Stimulated activated CD4-positive, alpha-beta T cell treated with anti-CD3 and anti-CD28 coated beads, Interleukin-4, amount 100 ng/mL, for 48 hours (primary cell): Measurements from ENCODE around the gene RBP3.
"Not testable (repeated sequence)": the region's sequence is repeated elsewhere in the genome, so short reads cannot be mapped to it uniquely, and the experiment has no call there.

Experiments
- DNase-seq, 2 donors: peaks; one replicate each; pipeline ENCODE4 v3.0.0-alpha.2; 2020; ENCODE audit warnings: low read depth in 2 of 2

RBP3 gene

GRCh38 chr10:47372726-47373125 lies 24.6 kb downstream of the RBP3 start:
- DNase-seq, result no peak

- DNase-seq, result no peak
These were observed 26.7 kb downstream of the RBP3 start for GRCh38 chr10:47374611-47375536.

GRCh38 chr10:47376522-47377220 lies 28.5 kb downstream of the RBP3 start:
- DNase-seq, result no peak

GRCh38 chr10:47378183-47378510 lies 30.0 kb downstream of the RBP3 start:
- DNase-seq, result no peak

DNA sequence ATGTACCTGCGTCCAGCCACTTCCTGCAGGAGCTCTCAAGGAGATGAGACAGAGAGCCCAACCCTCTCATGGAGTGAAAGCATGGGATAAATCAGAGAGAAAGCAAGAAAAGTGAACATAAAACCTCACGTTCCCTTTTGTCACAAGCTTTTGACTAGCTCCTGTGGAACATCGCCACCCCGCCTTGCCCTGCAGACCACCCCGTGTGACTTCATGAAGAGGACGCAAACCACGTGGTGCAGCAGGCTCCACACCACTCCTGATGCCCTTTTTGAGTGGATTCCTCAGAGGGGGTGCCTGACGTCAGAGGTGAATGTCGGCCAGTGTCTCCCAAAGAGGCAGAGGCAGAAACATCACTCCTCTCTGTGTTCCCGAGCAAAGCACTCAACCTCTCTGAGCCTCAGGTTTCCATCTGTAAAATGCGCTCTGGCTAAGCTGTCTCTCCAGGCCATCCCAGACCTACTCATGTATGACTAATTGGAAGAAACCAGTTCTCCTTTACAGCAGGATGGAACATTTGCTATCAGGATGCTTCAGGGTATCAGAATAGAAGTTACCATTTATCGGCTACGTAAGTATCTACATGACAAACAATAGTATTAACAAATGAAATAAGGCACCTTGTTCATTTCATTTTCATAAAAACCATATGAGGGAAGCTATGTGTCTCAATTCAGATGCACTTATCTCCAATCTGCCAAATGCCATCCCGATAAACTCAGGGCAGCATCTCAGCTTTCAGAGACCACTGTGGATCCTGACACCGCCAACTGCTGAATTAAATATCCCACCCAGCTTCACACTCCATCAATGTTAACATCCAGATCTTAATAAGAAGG lies 30.7 kb downstream of the RBP3 start:
- no peak for DNase-seq

- DNase-seq, result no peak
These were observed 31.3 kb downstream of the RBP3 start for GRCh38 chr10:47379445-47379785.

GRCh38 chr10:47379901-47380300 lies 31.7 kb downstream of the RBP3 start:
- DNase-seq, result no peak

DNA sequence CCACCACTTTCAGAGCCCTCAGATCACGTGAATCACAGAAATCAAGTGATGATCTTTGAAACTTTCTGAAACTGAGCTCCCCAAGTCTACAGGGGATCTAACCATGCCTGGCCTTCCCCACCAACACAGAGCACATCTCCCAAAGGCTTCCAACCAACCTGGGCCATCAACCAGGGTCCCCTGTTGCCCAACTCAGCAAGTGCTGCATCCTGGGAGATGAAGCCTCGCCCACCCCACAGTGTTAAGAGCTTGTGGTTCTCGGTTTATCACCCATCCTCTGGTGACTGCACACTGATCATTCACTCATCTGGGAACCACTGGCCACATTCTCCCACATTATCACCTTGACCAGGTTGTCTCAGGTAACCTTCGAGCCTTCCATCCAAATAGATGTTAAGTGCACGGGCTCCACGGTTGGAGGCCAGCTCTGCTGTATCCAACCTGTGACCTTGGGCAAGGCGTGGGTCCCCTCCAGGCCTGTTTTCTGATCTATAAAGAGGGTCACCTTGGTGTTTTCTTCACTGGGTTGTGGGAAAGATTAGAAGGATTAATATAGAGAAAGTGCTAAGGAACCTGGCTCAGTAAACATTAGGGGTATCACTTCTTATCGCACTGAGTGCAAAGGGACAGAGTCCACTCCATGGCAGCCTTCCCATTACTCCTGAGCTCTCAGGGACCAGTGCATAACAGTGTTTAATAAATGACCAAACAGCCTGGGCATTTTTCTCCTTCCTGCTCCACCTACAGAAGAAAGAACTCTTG lies 32.4 kb downstream of the RBP3 start:
- DNase-seq, result no peak

GRCh38 chr10:47381103-47381395 lies 32.9 kb downstream of the RBP3 start:
- DNase-seq, result no peak

DNA sequence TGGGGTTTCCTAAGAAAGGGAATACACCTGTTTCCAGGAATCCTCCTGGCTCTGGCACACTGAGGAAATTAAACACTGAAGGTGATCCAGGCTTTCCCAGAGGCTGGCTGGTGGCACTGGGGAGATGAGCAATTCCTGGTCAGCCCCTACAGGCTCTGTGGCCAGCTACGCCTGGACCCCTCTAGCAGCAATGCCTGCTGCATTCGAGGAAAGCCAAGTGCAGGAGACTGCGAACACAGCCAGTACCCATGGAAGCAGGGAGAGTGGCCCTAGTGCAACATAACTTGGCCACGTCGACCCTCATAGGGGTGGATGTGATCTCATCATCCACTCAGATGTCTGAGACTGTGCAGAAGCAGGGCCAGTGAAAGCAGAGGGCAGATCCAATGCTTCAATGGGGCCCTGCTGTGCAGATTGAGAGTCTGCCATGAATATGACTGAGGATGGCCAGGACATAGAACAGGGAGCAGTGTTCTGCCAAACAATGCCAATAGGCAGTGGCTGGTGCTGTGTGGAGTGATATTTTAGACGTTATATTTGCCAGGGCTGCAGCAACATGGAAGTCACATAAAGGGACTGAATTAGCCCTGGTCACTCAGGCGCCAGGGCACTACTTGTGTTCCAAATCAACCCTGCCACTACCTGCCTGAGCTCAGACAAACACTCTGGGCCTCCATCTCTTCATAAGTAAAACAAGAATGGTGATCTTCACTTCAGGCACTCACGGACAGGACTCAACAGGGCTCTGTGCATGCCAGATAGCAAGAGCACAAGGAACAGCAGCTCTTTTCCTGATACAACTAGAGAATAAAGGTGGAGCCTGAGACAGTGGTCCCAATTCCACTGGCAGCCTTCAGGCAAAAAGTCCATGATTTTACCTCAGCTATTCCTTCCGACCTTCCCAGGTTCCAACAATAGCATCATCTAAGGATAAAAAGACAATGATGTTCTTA lies 33.5 kb downstream of the RBP3 start:
- DNase-seq, result no peak

DNA sequence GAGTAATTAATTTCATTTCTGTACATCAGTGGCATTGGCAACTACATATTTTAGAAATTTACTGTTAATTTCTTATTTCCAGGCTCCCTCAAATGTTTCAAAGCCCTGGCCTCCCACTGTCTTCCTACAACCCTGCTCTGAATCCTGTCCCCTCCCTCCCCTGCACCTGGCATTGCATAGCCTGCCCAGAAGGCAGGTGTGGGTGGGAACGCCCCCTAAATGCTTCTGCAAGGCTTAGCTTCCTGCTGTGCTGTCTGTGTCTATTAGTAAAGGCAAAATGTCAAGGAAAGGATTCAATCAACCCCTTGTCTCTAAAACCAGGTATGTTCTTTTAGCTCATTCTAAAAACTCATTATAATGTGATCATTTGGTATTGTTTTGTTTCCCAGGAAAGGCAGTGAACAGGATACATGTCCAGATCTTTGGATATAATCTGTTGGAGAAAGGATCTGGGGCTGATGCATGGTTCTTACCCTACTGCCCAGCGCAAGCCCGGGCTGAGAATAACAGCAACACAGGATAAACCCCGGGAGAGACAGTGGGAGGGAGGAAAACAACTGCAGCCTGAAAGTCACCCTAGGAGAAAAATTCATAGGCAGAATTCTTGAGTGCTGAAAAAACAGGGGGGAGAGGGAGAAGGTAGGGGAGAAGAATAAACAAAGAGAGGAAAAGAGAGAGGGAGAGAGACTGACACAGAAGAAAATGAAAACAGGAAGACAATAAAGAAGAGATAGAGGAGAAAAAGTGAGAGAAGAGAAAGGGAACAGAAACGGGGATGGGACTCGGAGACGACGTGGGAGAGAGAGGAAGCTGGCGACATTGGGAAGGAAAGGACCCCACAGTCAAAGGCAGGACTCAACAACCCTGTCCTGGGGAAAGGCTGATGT lies 35.3 kb downstream of the RBP3 start:
- no peak for DNase-seq

- DNase-seq, result peak; percentile 65 to 72
These were observed 36.2 kb downstream of the RBP3 start, which contains the start of gene ZNF488 for GRCh38 chr10:47384148-47384921. Gene ZNF488, minus strand, starts transcription at chr10:47384293. Its CDS starts 15,464 bp downstream, at chr10:47368829.

DNA sequence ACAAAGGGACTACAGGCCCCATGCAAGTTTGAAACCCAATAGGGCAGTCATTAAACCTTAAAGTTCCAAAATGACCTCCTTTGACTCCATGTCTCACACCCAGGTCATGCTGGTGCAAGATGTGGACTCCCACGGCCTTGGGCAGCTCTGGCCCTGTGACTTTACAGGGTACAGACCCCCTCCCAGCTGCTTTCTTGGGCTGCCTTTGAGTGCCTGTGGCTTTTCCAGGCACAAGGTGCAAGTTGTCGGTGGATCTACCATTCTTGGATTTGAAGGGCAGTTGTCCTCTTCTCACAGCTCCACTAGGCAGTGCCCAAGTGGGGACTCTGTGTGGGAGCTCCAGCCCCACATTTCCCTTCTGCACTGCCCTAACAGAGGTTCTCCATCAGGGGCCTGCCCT lies 37.9 kb downstream of the RBP3 start:
- not testable (repeated sequence) for DNase-seq

DNA sequence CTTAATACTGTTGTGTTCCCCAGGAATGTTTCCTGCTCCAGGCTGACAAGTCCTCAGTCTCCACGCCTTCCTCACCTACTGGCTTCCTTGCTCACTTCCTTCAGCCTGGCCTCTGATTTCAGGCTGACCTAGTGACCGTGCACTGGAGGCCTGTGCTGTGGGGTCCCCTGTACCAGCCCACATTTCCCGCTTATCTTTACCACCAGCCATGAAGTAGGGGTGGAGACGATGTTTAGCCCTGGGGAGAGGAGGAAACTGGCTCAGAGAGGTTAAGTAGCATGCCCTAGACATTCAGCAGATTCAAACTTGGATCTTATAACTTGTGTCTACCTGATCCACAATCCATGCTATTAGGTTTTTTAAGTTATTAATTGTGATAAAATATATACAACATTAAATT lies 40.7 kb downstream of the RBP3 start:
- no peak for DNase-seq

- no peak for DNase-seq
These were observed 41.5 kb downstream of the RBP3 start for GRCh38 chr10:47389619-47390018.

DNA sequence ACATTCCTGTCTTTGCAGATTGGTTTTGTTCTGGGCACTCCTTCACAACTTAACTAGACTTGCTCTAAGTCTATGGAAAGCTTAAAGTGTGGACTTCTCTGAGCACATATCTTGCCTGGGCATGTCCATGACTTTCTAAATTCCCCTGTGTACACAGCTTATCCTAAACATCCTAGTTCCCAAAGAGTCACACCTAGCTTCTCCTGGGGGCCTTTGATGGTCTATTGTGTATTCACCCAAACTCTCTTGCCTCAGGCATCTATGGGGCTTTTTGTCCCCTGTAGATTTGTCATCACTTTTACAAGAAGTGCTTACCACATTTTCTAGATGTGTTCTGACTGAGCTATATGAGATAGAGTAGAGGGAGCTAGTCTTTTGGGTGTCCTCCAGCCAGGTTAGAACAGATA lies 48.2 kb downstream of the RBP3 start:
- DNase-seq, result no peak

DNA sequence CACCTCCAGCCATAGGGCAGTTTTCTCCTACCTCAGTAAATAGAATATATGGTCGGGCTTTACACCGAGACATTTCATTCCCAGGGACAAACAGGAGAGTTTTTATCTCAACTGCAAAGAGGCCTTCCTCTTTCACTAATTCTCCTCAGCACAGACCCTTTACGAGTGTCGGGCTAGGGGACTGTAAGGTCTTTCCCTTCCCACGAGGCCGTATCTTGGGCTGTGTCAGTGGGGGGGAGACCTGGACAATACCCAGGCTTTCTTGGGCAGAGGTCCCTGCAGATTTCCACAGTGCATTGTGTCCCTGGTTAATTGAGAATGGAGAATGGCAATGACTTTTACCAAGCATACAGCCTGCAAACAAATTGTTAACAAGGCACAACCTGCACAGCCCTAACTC lies 49.1 kb downstream of the RBP3 start:
- no peak for DNase-seq

DNA sequence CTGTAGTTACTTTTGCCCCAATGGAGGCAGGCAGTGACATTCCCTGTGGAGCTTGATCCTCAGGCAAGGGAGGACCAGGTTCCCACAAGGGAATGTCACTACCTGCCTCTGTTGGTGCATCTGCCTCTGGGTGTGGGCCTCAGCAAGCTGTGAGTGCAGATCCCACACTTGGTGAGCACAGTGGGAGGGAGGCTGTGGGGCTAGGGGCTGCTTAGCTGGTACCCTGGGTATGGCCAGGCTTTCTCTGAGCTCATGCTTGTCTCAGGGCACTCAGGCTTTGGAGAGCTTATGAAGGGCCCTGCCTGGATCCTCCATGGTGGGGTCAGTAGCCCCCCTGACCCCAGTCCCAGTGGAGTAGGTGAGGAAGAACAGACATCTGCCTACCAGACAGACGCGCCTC lies 52.1 kb downstream of the RBP3 start:
- DNase-seq, result no peak

GRCh38 chr10:47400786-47401185 lies 52.6 kb downstream of the RBP3 start:
- no peak for DNase-seq
